Activated gamma-delta T cell treated with Interleukin-2 at 50 U/mL for 16 hours (primary cell): Measurements from ENCODE around the gene RNU2-63P.
"Not testable (repeated sequence)": the region's sequence is repeated elsewhere in the genome, so short reads cannot be mapped to it uniquely, and the experiment has no call there.

ENCODE experiments used
- DNase-seq: peaks from one replicate; pipeline ENCODE4 v3.0.0-alpha.2; 2020

The RNU2-63P gene

GRCh38 chr2:88027697-88028389, 11.5 kb upstream of the RNU2-63P start:
- no peak for DNase-seq

DNA sequence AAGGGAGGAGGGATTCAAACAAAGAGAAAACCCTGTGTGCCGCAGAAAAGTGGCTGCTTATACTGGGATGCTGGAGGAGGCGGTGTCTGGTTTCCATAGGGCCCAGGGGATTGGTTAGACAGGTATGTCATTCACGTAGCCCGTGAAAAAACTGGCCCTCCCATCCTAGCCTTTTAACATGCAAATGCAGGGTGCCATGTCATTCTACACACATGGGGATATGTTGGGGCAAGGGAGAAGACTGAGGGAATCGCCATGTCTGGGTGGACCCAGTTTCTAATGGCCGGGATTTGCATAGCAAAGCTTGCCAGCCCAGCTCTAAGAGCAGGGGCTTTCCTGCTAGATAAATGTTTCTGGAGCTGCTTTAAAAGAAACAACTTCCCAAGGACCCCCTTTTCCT, 8.2 kb upstream of the RNU2-63P start:
- DNase-seq: no peak

DNA sequence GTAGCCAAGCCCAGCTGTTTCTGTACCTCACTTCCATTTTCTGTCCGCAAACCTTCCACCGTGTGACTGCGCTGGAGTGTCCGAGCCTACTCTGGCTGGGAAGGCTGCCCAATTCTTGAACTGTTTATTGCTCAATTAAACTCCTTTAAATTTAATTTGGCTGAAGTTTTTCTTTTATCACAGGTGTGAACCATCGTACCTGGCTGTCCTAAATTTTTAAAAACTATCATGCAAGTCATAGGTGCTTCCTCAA, 6.2 kb upstream of the RNU2-63P start:
- DNase-seq: no peak

- DNase-seq: no peak
Measured at GRCh38 chr2:88019985-88020384, 3.6 kb upstream of the RNU2-63P start.

GRCh38 chr2:88018909-88019308, 2.6 kb upstream of the RNU2-63P start:
- no peak for DNase-seq

DNA sequence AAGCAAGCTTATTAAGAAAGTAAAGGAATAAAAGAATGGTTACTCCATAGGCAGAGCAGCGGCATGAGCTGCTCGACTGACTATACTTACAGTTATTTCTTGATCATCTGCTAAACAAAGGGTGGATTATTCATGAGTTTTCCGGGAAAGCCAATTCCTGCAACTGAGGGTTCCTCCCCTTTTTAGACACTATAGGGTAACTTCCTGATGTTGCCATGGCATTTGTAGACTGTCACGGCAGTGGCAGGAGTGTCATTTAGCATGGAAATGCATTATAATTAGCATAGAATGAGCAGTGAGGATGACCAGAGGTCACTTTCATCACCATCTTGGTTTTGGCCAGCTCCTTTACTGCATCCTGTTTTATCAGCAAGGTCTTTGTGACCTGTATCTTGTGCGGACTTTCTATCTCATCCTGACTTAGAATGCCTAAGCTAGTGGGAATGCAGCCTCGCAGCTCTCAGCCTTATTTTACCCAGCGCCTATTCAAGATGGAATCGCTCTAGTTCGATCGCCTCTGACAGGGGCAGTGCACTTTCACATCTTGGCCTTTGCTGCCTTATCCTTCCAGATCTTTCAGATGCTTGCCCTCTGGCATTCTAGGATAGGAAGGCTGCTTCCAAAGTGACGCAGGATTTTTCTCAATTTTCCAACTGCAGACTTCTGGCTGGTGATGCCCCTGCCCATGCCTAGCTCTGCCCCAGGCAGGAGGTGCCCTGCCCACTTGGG, 1.9 kb upstream of the RNU2-63P start:
- not testable (repeated sequence) for DNase-seq

DNA sequence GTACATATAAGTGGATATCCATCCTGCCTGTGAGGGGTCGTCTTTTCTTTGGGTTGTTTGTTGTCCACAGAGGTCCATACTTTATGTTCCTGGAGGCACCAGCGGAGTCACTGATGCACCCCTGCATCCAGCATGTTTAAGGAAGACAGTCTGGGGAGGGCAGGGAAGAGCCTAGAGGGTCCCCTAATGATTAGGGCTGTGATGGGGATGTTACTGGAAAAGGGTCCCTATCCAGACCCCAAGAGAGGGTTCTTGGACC, 1.4 kb upstream of the RNU2-63P start:
- DNase-seq: not testable (repeated sequence)

DNA sequence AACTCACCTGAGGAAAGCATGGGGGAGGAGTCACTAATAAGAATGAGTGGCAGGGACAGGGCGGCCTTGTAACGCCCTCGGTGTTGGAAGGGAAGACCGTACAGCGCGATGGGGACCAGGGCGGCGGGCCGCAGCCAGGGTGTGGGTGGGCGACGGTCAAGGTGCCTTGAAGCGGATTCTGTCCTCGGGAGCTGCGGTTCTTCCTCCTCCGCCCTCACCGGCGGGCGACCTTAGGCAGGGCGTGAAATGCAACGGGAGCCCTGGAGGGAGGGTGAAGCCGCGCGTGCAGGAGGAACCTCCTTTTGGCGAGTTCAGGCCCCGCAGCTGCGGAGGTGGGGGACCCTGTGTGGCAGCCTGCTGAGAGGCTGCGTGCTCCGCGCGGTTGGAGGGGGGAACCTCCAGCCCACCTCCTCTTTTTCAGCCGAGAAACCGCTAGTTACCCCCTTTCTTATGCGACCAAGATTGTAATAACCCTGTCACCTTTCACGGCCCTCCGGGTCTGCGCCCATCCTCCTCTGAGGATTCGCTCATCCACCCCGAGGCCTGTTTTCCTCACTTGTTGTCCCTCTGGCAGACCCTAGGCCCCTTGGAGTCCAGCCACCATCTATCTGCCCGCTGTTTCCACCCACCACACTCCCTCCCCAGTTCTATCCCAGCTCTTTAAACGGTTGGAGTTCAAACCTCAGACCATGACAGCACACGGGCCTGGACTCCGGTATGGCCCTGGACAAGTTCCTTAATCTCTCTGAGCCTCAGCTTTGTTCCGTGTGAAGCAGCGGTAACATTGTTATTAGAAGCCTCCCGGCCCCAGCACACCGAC, 823 bp upstream of the RNU2-63P start:
- no peak for DNase-seq

DNA sequence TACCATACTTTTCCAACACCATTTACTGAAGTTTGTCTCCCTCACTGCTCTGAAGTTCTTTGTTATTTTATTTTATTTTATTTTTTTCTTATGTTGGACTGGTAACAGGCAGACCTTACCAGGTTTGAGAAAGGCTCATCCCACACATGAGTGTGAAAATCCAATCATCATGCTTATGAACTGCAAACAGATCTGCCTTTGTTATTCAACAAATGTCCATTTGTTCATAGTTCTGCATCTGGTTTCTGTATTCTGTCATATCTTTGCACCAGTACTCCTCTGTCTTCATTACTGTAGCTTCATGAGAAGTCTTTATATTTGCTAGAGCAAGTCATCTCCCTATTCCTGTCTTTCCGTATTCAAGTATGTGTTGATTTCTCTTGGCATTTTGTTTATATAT, 5.3 kb downstream of the RNU2-63P start:
- no peak for DNase-seq

DNA sequence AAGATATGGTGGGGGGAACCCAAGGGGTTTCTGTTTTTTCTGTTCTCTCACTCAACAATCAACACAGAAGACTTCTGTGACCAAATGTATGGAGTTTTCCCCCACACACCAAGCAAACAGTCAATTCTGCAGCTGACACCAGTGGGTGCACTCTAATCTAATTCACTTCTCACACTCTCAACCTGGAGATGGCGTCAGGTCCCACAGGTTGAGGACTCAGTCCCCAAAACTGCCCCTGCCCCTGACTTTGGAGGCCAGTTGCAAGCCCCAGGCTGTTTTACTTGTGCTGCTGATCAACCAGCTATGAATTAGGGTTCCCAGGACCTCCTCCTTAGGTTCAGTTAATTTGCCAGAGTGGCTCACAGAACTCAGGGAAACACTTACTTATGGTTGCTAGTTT, 6.2 kb downstream of the RNU2-63P start:
- no peak for DNase-seq

GRCh38 chr2:88006912-88007439, 9.4 kb downstream of the RNU2-63P start:
- no peak for DNase-seq

GRCh38 chr2:88005776-88006175, 10.6 kb downstream of the RNU2-63P start:
- no peak for DNase-seq

- DNase-seq: no peak
Measured at GRCh38 chr2:88003074-88003755, 13.1 kb downstream of the RNU2-63P start.

DNA sequence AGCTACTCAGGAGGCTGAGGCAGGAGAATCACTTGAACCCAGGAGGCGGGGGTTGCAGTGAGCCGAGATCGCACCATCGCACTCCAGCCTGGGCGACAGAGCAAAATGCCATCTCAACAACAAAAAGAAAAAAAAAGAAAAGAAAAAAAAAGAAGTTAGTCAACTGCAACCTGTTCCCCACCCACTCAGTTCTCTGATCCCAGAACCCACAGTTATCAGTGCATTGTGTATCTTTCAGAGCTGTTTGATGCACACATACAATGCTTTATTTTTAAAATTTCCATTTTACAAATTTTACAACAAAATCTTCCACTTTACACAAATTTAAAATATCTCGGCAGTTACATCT, 14.0 kb downstream of the RNU2-63P start:
- DNase-seq: no peak

GRCh38 chr2:88000474-88000873, 15.9 kb downstream of the RNU2-63P start:
- DNase-seq: not testable (repeated sequence)

DNA sequence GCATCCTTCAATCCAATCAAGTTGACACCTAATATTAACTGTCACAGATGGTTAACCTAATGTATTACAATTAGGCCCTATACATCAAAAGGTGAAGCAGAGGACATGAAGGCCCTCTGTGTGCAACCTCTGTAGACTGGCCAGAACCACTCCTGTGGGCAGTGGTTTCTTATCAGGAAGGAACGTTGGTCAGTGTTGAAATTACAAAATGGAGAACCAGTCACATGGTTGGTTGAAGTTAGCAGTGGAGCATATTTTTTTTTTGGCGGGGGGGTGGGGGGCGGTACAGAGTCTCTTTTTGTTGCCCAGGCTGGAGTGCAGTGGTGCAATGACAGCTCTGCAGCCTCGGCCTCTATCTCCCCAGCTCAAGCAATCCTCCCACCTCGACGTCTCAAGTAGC, 19.8 kb downstream of the RNU2-63P start:
- no peak for DNase-seq

- no peak for DNase-seq
Measured at GRCh38 chr2:87995756-87996155, 20.6 kb downstream of the RNU2-63P start.

- not testable (repeated sequence) for DNase-seq
Measured at GRCh38 chr2:87994304-87994850, 22.0 kb downstream of the RNU2-63P start.

- DNase-seq: not testable (repeated sequence)
Measured at GRCh38 chr2:87992569-87992968, 23.8 kb downstream of the RNU2-63P start.

DNA sequence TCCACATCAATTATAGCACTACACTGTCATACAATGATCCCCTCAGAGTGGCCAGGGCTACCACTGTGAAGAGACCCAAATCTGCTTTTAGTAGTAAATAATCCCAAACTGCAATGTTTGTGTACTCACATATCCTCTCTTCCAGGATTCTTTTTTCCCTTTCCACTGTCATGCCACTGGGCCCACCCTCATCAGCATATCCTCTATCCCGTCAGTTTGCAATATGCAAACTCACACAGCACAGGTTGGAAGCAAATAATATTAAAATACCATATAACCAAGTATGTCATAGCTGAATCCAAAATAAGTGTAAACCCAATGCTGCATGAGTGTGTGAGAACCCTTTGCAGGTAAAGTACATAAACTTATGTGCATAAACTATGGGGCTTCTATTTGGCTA, 28.9 kb downstream of the RNU2-63P start:
- DNase-seq: not testable (repeated sequence)

DNA sequence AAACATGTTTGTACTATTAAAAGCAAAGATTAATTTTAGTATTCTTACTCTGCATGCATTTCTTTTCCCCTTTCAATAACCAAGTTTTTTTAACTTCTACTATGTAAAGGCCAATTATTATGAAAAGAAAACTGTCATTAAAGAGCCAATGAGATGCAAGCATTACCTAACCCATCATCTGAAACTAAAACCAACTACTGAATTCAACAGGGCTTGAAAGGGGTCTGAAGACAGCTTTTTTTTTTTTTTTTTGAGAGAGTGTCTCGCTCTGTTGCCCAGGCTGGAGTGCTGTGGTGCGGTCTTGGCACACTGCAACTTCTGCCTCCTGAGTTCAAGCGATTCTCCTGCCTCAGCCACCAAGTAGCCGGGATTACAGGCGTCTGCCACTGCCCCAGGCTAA, 30.4 kb downstream of the RNU2-63P start:
- not testable (repeated sequence) for DNase-seq

DNA sequence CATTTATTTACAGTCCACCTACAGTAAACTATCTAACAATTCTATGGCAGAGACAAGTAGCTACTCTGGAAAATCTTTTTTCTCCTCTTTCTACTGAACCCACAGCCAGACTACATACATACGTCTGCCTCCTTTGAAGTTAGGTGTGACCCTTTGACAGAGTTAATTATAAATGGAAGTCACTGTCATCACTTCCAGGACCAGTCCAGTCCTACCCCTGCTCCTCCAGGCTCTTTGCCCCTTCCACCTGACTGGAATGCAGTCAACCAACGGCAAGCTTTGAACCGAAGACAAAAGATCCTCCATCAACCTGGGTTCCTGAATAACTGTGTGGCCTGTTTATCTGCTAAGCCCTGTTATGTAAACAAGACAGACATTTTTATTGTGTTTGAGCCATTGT, 35.2 kb downstream of the RNU2-63P start:
- not testable (repeated sequence) for DNase-seq

- not testable (repeated sequence) for DNase-seq
Measured at GRCh38 chr2:87972385-87972784, 44.0 kb downstream of the RNU2-63P start.
